Measurements from ENCODE around the gene MORN1. TPM values are rescaled to one million over a fixed set of nuclear protein-coding genes. Genes with fewer than 3 reads are reported as not detected.
A peak's percentile ranks its signal among the peaks of the same experiment; 100 is the strongest.

MORN1 gene
- total RNA-seq, 1 experiment from 2014 or later: 7.5 TPM

DNA sequence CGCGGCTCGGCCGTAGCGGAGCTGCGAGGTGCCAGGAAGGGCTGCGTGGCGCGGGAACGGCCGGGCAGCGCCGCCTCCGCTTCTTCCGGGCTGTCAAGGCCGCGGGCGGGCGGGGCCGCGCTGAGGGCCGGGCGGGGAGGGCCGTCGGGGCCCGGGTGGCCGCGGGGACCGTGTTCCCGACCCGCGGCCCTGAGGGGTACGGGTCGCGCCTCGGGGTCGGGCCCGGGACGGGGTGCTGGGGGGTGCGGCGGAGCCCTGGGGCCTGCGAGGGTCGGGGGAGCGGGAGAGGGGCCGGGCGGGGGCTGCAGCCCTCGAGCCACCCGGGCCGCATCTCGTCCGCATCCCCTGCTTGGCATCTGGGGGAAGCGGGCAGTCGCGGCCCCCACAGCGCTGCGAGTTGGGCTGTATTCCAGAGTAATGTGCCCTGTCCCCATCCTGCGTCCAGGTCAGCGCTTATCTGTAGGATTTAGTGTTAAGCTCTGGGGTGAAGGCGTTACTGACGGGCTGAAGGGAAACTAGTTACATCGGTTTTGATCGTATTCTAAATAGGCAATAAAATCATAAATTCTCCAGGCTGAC is 666 bp upstream of the MORN1 start:
- H3K27ac ChIP-seq: no peak overlapping the region

DNA sequence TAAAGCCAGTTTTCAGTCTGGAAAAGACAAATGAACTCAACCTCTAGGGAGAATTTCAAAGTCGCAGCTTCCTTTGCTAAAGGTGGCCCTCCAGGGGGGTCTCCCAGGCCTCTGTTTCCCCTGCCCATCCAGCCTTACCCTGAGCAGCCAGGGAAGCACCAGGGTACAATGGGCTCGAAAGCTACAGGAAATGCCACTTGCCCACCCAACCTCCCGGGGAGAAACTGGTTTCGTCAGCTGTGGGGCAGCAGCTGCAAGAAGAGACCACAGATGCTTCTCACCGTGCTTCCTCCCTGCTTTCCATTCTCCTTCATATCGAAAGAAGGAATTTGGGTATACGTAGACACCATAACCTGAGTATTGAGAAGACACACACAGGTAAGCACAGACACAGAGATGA is 1.7 kb downstream of the MORN1 start:
- DNase-seq: no peak
- Histone ChIP-seq H3K9me3 (replicated peaks) (no peaks in the 10 kb centered on the region), H3K27me3 (no peaks in the 10 kb centered on the region), H3K36me3 (peaks cover 7% of the 10 kb centered on the region; the same call in 1 of the 2 replicates), H3K4me3 (no peak overlapping the region), H3K4me1 (peaks cover 10% of the 10 kb centered on the region; the same call in 1 of the 2 replicates), H3K27ac (no peak overlapping the region)

More for the DNA sequence above, 666 bp upstream of the MORN1 start:
- Histone ChIP-seq H3K4me3 (peak overlapping the region; percentile 90), H3K9me3 (replicated peaks) (no peaks in the 10 kb centered on the region), H3K4me1 (peaks cover 10% of the 10 kb centered on the region; the same call in 1 of the 2 replicates), H3K36me3 (peaks cover 19% of the 10 kb centered on the region), H3K27me3 (no peaks in the 10 kb centered on the region)
- DNase-seq: no peak

GRCh38 chr1:2388004-2388913 is 3.1 kb downstream of the MORN1 start:
- Histone ChIP-seq H3K27ac (no peak overlapping the region), H3K4me1 (peaks cover 10% of the 10 kb centered on the region; the same call in 1 of the 2 replicates), H3K36me3 (peaks cover 3% of the 10 kb centered on the region; the same call in 1 of the 2 replicates), H3K9me3 (replicated peaks) (no peaks in the 10 kb centered on the region), H3K4me3 (no peak overlapping the region), H3K27me3 (no peaks in the 10 kb centered on the region)
- no peak for DNase-seq

DNA sequence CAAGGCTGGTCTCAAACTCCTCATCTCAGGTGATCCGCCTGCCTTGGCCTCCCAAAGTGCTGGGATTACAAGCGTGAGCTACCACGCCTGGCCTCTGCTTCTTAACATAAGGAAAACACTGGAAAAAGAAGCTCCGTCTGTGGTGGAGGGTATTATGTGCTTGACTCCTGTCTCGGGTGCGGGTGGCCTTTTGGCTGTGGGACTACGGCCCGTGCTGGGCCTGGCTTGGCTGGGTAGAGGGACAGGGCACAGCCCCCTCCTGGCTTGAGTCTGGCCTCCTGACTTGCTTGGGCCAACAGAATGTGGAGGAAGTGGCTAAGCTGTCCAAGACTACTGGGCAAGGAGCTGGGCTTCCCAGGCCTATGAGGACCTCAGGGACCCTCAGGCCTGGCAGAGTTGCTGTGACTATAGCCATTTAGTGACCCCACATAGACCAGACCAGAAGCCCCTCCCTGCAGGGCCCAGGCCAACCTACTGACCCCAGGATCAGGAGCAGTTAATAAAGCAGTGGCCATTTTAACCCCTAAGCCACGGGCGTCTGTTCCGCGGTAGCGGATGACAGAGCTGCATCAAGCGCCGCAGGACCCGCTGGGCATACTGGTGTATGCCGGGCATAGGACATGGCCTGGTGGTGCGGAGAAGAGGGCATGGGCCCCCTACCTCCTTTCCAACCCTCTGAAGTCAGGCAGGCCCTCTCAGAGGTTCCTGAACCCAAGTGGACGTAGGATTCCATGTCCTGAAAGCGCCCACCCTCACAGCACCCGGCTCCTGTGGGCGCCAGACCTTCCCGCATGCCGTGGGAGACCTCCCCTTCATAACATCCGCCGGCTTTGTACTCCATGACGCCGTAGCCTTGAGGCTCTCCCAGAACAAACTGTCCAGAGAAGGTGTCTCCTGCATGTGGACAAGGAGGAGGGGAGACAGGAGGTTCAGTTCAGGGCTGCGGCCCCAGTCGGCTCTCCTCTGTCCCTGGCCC is 4.4 kb downstream of the MORN1 start:
- peaks cover 6% of the 10 kb centered on the region; the same call in 1 of the 2 replicates for H3K4me1 ChIP-seq
- no peak overlapping the region for H3K4me3 ChIP-seq
- H3K27me3 ChIP-seq: no peaks in the 10 kb centered on the region
- no peaks in the 10 kb centered on the region for H3K9me3 ChIP-seq (replicated peaks)
- H3K27ac ChIP-seq: no peak overlapping the region
- no peaks in the 10 kb centered on the region for H3K36me3 ChIP-seq
- DNase-seq: no peak

DNA sequence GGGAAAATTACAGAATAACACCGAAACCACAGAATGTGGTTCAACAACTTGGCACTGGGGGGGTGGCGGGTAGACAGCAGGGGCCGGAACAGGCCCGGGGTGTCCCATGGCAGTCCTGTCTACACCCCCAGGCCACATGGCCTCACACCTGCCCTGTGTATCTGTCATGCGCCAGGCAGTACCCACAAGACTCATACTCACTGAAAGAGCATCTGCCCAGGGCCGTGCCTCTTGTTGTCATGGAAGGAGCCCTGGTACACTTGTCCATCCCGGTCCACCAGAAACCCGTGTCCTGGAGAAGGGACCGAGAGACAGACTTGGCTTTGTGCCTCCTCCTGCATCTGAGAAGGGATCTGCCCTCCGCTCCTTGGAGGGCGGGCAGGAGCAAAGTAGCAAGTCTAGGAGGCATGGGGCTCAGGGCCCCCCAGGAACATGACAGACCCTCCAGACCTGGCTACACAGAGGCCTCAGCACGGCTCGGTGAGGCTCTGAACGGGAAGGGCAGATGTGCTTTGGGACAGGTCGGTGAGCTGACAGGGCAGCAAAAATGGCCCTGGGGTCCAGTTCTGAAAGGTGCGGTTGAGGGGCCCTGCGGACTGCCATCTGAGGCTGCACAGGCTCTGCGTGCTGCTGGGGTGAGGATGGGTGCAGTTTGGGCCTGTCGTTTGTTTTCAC is 5.6 kb downstream of the MORN1 start:
- H3K4me1 ChIP-seq: peaks cover 6% of the 10 kb centered on the region; the same call in 1 of the 2 replicates
- no peak overlapping the region for H3K4me3 ChIP-seq
- no peaks in the 10 kb centered on the region for H3K36me3 ChIP-seq
- H3K27me3 ChIP-seq: no peaks in the 10 kb centered on the region
- no peaks in the 10 kb centered on the region for H3K9me3 ChIP-seq (replicated peaks)
- H3K27ac ChIP-seq: no peak overlapping the region
- no peak for DNase-seq

GRCh38 chr1:2384941-2385481 is 6.3 kb downstream of the MORN1 start:
- no peak for DNase-seq
- no peaks in the 10 kb centered on the region for H3K36me3 ChIP-seq
- H3K27me3 ChIP-seq: no peaks in the 10 kb centered on the region
- peaks cover 5% of the 10 kb centered on the region; the same call in 1 of the 2 replicates for H3K4me1 ChIP-seq
- H3K4me3 ChIP-seq: no peak overlapping the region
- H3K9me3 ChIP-seq (replicated peaks): no peaks in the 10 kb centered on the region
- H3K27ac ChIP-seq: no peak overlapping the region

DNA sequence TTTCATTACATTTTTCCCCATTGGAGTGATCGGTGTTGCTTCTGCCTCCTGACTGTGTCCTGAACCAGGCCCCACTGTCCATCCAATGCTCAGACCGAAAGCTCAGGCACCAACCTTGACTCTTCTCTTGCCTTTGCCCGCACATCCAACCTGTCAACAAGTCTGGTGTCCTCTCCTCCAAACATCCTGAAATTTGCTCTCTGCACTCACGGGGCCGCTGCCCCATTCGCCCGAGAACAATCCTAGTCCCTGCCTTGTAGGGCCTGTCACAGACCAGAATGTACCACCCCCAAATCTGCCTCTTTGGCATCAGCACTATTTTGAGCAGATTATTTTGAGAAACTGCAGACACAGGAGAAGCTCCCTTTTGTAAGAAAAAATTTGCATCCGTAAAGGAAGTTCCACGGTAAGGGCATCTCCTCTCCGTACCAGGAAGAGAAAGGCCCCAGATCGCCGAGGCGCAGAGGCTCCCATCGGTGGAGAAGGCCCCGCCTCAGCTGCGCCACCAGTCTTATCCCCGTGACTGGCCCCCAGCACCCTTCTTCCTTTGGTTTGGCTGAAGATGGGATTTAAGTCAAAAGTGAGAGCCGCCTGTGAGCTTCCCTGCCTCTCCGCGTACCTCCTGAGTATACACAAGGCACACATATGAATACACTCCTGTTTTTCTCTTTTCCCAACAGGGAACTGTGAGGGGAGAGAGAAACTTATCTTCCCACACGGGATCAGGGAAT is 7.1 kb downstream of the MORN1 start:
- Histone ChIP-seq H3K9me3 (replicated peaks) (no peaks in the 10 kb centered on the region), H3K27ac (no peak overlapping the region), H3K36me3 (no peaks in the 10 kb centered on the region), H3K4me1 (peaks cover 7% of the 10 kb centered on the region), H3K27me3 (no peaks in the 10 kb centered on the region), H3K4me3 (no peak overlapping the region)
- DNase-seq: no peak

GRCh38 chr1:2383576-2383975 is 7.8 kb downstream of the MORN1 start:
- peaks cover 5% of the 10 kb centered on the region; the same call in 1 of the 2 replicates for H3K27me3 ChIP-seq
- no peaks in the 10 kb centered on the region for H3K36me3 ChIP-seq
- H3K27ac ChIP-seq: no peak overlapping the region
- peaks cover 14% of the 10 kb centered on the region for H3K4me1 ChIP-seq
- no peaks in the 10 kb centered on the region for H3K9me3 ChIP-seq (replicated peaks)
- H3K4me3 ChIP-seq: no peak overlapping the region
- DNase-seq: no peak

DNA sequence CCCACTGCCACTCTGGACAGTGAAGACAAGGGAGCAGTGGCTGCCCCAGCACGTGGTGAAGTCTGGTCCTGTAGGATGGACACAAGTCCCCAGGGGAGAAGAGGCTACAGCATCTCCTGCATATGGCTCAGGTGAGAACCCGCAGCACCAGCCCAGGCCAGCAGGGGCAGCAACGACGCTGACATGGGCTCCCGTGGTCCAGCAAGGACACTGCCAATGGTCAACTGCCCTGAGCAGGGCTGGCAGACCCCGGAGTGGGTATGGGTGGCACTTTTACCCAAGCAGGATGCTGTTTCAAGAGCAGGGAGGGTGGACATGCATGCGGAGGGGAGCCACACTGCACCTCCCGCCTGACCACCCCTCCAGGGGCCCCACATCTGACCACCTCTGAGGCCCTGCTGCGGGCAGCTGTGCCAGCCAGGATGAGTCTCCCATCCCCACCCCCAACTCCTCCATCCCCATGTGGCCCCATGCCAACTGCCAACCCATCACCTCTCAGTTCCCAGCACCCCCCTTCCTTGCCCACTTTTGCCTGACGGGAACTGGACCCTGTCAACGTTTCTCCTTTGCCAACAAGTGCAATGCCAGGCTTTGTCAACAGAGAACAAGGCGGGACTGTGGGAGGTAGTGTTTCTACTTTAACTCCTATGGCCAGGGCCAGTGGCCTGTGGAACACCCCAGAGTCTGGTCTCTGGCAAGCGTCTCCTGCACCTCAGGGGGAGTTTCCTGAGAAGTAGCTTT is 8.6 kb downstream of the MORN1 start:
- H3K27ac ChIP-seq: no peak overlapping the region
- no peaks in the 10 kb centered on the region for H3K9me3 ChIP-seq (replicated peaks)
- H3K4me3 ChIP-seq: no peak overlapping the region
- DNase-seq: peak; percentile 47 to 63
- peaks cover 9% of the 10 kb centered on the region; the same call in 1 of the 2 replicates for H3K27me3 ChIP-seq
- peaks cover 20% of the 10 kb centered on the region for H3K4me1 ChIP-seq
- no peaks in the 10 kb centered on the region for H3K36me3 ChIP-seq

DNA sequence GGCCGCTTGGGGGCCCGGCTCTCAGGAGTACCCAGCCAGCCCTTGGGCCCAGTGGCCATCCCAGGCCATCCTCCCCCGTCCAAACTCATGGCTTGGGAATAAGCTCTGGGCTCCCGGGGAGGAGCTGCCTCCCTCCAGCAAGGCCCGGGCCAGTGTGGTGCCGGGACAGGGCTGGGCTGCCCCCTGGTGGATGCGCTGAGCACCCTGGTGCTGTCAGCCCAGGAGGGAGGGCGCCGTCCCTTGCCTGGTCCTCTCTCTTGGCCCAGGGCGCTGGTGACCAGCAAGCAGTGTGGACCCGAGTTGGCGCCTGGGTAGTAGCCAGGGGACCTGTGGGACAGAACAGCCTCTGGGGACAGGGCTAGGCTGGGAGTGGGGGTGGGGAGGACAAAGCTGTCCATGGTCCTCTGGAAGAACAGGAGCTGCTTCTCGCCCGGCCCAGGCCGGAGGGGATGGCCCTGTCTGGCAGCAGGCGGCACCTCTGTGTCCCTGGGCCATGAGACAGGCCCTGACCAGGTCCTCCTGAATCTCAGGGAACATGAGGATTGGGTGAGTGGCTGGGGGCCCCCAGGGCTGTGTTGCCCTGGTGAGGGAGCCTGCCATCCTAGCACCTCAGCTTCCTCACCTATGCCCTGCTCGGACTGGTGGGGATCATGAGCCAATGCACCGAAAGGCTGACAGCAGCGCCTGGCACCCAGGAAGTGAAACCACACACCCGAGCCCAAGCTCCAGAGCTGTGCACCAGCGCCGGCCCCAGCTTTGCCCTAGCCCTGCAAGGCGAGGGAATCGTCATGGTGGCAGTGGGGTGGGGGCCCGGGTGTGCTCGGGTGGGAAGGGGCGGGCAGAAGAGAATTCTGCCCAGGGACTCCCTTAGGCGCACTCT is 9.4 kb downstream of the MORN1 start:
- H3K27me3 ChIP-seq: peaks cover 9% of the 10 kb centered on the region; the same call in 1 of the 2 replicates
- DNase-seq: peak; percentile 89 to 91
- H3K4me3 ChIP-seq: no peak overlapping the region
- H3K4me1 ChIP-seq: peaks cover 20% of the 10 kb centered on the region
- H3K9me3 ChIP-seq (replicated peaks): no peaks in the 10 kb centered on the region
- no peaks in the 10 kb centered on the region for H3K36me3 ChIP-seq
- H3K27ac ChIP-seq: no peak overlapping the region

DNA sequence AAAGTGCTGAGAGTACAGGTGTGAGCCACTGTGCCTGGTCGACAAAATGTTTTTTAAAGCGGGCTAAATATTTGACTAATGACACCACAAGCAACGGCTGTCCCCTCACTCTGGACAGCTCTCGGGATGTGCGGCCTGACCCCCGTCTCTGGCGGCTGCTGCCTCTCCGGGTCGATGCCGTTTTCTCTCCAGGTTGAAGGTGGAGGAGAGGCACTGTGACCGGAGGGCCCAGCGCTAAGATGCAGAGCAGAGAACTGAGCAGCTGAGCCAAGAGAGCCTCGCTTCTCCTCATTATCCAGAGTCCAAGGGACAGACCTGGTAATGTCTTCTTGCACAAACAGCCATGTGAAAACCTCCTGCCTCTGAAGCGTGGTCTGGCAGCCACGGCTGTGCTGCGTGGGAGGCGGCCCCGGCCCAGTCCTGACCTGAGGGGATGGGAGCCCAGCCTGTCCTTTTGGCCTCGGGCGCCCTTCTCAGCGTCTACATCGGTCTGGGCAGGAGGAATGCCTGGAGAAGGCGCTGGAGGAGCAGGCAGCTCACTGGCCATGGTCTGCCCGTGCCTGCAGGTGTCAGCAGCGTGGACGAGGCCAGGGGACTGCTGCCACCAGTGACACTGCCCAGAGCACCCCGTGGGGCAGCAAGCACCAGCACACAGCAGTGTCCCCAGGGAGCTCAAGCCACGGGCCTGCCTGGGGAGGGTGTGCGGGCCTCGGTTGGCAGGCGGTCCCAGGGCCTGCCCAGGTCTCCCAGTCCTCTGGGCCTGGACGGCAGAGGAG is 10.3 kb downstream of the MORN1 start:
- H3K4me1 ChIP-seq: peaks cover 20% of the 10 kb centered on the region
- no peak for DNase-seq
- no peak overlapping the region for H3K27ac ChIP-seq
- H3K27me3 ChIP-seq: peaks cover 10% of the 10 kb centered on the region; the same call in 1 of the 2 replicates
- H3K9me3 ChIP-seq (replicated peaks): no peaks in the 10 kb centered on the region
- no peaks in the 10 kb centered on the region for H3K36me3 ChIP-seq
- no peak overlapping the region for H3K4me3 ChIP-seq
